ENCODE measurements around the gene LRRC52.
"Not testable (repeated sequence)": the region's sequence is repeated elsewhere in the genome, so short reads cannot be mapped to it uniquely, and the experiment has no call there.

Gene LRRC52

DNA sequence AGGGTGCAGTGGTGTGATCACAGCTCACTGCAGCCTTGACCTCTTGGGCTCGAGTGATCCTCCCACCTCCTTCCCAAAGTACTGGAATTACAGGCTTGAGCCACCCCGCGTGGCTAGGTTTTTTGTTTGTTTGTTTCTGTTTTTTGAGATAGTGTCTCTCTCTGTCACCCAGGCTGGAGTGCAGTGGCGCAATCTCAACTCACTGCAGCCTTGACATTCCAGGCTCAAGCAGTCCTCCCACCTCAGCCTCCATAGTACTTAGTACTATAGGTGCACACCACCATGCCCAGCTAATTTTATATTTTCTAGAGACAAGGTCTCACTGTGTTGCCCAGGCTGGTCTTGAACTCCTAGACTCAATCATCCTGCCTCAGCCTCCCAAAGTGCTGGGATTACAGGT, 47.6 kb downstream of the LRRC52 start:
- not testable (repeated sequence) for H3K36me3 Mint-ChIP-seq (ENCODE audit: low read depth); H3K9me3 Mint-ChIP-seq; H3K27ac Mint-ChIP-seq; H3K4me1 Mint-ChIP-seq (ENCODE audit: low read depth); H3K4me3 Mint-ChIP-seq
- peaks cover 73% of the 10 kb centered on the region for H3K27me3 Mint-ChIP-seq

DNA sequence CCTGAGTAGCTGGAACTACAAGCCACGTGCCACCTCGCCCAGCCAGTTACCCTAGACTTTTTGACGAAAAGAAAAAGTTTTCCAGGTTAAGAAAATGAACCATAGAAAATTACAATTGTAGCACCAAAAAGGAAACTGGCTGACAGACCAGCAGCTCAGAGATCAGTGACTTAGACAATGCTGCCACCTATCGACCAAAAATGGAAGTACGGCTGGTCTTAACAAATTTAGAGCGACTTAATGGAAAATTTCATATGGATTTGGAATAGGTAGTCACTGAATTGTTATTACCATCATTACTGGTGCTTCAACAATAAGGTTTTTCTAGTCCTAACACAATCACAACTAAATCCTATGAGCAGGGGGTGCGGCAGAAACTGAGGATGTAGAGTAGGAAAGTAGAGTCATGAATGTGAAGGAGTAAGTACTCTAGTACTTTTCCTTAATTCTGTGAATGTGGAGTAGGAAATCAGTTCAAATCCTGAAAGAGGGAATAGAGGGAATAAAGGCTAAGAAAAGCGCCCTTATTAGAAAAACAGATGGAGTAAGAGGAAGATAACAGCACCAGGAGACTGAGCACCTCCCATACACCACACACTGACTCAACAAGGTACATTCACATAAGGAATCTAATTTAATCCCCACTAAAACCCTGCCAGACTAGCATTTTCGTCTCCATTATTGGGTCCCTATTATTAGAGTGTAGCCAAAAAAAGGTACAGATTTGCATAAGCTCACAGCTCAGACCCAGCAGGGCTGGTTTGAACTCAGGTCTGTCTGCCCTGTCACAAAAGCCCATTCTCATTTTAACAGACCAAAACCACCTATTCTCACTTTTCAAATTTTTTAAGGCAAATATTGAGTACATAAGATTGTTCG, 49.4 kb downstream of the LRRC52 start:
- Mint-ChIP-seq H3K4me3 (no peak overlapping the region), H3K36me3 (ENCODE audit: low read depth) (no peaks in the 10 kb centered on the region), H3K27ac (no peak overlapping the region), H3K9me3 (no peaks in the 10 kb centered on the region), H3K27me3 (peaks cover 68% of the 10 kb centered on the region), H3K4me1 (ENCODE audit: low read depth) (peaks cover 18% of the 10 kb centered on the region)

DNA sequence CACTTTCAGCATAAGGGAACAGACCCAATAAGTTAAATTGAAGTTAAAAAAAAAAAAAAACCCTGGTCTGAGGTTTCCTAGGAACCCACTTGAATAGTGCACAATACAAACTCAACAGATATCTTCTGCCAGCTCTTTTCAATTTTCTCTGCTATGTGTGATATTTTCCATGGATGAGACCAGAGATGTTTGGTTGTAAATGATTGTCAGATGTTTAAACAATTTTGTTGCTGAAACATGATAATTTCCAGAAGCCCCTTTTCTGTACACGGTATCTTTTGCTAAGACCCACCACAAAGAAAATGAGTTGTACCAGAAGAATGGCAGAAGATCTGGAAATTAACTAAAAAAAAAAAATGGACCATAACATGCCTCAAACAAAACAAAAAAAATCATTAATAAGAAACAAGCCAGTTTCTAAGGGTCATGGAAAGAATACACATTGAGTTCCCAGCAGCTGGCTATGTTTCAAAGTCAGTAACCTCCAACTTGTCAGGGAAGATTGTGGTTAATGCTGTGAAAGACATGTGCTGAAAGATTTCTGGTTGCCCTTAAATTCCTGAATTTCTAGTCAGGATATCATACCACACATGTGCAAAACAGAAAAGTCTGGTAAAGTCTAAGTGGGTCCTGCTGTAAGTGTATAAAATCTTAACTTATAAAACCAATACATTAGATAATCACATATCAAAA, 51.6 kb downstream of the LRRC52 start:
- Mint-ChIP-seq H3K4me3 (no peak overlapping the region), H3K36me3 (ENCODE audit: low read depth) (no peaks in the 10 kb centered on the region), H3K4me1 (ENCODE audit: low read depth) (peaks cover 32% of the 10 kb centered on the region), H3K9me3 (no peaks in the 10 kb centered on the region), H3K27me3 (peaks cover 51% of the 10 kb centered on the region), H3K27ac (no peak overlapping the region)

DNA sequence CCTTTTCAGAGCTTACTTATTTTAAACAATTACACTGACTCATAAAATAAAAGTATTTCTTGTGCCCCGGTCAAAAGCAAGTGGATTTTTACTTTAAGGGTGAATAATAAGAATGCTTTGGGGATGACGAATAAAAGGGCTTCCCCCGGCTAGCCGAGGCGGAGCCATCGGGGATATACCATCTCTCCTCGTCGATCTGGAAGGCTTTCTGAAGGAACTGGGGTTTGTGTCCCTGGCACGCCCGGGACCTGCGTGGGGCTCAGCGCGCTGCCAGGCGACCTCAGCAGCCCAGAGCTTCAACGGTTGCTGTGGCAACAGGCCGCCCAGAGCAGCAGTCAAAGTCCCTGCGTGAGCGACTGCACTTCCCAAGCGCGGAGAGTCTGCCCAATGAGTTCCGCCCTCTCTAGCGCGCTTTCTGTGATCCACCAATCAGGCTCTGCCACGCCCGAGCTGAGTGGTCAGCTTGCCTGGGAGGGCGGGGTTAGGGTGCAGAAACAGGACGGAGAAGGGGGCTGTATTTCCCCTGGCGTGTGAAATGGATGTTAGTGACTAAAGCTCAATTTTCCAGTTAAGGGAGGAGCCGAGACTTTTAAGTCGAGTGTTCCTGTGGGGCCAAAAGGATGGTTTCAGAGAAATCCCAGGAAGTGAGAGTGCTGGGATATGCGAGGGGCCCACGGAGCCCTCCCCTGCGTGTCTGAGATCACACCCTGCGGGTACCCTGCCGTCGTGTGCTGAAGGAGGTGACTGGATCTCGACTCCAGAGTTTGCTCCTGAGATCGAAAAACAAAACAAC, 54.3 kb downstream of the LRRC52 start:
- Mint-ChIP-seq H3K27me3 (peaks cover 41% of the 10 kb centered on the region), H3K9me3 (no peaks in the 10 kb centered on the region), H3K4me3 (peak overlapping the region; percentile 89), H3K36me3 (ENCODE audit: low read depth) (no peaks in the 10 kb centered on the region), H3K27ac (peak overlapping the region; percentile 93), H3K4me1 (ENCODE audit: low read depth) (peaks cover 37% of the 10 kb centered on the region)

DNA sequence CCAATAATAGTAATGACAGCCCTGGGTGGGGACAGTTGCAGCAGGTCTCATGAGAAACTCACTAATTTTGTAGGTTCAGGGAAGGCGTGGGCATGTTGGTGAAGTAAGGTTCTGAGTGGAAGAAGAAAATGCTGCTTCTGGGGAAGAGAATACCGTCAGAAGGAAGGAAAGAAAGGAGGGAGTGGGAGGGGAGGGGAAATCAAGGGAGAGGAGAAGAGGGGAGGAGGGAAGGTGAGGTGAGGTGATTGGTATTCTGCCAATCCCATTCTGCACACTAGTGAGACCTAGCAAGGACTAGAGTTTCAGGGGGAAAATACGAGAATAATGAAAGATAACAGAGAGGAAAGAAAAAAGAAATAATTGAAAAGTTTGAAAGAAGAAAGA, 54.9 kb downstream of the LRRC52 start:
- peak overlapping the region; percentile 89 for H3K4me3 Mint-ChIP-seq
- H3K4me1 Mint-ChIP-seq (ENCODE audit: low read depth): peaks cover 37% of the 10 kb centered on the region
- H3K27ac Mint-ChIP-seq: peak overlapping the region; percentile 93
- H3K27me3 Mint-ChIP-seq: peaks cover 35% of the 10 kb centered on the region
- H3K9me3 Mint-ChIP-seq: no peaks in the 10 kb centered on the region
- no peaks in the 10 kb centered on the region for H3K36me3 Mint-ChIP-seq (ENCODE audit: low read depth)

DNA sequence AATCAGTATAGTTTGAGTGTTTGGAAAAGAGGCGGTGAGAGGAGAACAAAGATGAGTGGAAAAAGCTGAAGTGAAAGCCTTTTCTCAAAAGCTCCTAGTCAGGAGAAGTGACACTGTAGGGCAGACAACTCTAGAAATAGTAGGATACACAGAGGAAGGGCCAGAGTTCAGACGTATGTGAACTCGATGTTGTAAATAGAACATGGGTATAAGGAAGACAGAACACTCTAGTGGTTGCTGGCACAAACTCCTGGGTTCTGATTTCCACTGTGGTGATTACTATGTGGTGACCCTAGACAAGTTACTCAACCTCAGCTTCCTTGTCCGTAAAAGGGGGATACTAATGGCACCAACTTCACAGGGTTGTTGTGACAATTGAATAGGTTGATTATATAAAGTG, 57.0 kb downstream of the LRRC52 start:
- H3K27me3 Mint-ChIP-seq: peaks cover 17% of the 10 kb centered on the region
- peaks cover 34% of the 10 kb centered on the region for H3K4me1 Mint-ChIP-seq (ENCODE audit: low read depth)
- H3K9me3 Mint-ChIP-seq: no peaks in the 10 kb centered on the region
- H3K36me3 Mint-ChIP-seq (ENCODE audit: low read depth): no peaks in the 10 kb centered on the region
- no peak overlapping the region for H3K27ac Mint-ChIP-seq
- H3K4me3 Mint-ChIP-seq: no peak overlapping the region

DNA sequence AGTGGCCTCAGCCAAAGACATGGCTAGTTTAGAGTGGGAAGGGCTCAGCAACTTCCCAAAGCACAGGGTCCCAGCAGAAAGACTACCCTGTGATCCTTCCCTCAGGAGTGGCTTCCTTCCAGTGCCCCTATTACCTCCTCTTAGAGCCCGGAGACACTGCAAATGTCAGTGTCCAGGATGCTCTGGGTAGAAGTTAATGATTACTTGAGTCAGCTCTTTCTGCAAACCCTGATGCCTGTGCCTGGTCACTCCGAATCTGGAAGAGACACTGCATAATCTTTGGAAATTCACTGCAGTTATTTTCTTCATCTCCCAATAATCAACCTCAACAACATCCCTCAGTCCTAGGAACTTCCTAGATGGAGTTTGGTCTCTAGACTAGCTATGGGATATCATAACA, 60.0 kb downstream of the LRRC52 start:
- Mint-ChIP-seq H3K4me3 (no peak overlapping the region), H3K27ac (no peak overlapping the region), H3K27me3 (peaks cover 7% of the 10 kb centered on the region), H3K4me1 (ENCODE audit: low read depth) (peaks cover 13% of the 10 kb centered on the region), H3K36me3 (ENCODE audit: low read depth) (no peaks in the 10 kb centered on the region), H3K9me3 (no peaks in the 10 kb centered on the region)

DNA sequence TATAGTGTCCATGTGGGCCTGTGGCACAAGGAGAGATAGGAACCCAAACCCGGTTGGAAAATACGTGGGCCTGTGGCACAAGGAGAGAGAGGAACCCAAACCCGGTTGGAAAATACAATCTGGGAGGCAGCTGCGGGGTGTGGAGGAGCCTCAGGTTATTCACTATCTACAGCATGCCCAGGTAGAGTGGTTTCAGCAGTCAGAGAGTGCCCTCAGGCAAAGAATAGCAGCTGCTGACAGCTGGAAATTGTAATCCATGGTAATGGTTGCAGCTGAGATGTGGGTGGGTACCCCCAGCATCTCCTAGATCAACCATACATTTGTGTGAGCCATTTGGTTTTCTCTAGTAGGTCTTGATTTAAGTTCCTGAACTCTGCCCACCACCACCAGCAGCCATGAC, 61.4 kb downstream of the LRRC52 start:
- Mint-ChIP-seq H3K27ac (no peak overlapping the region), H3K9me3 (no peaks in the 10 kb centered on the region), H3K4me3 (no peak overlapping the region), H3K27me3 (peaks cover 7% of the 10 kb centered on the region), H3K36me3 (ENCODE audit: low read depth) (no peaks in the 10 kb centered on the region), H3K4me1 (ENCODE audit: low read depth) (peaks cover 6% of the 10 kb centered on the region)

DNA sequence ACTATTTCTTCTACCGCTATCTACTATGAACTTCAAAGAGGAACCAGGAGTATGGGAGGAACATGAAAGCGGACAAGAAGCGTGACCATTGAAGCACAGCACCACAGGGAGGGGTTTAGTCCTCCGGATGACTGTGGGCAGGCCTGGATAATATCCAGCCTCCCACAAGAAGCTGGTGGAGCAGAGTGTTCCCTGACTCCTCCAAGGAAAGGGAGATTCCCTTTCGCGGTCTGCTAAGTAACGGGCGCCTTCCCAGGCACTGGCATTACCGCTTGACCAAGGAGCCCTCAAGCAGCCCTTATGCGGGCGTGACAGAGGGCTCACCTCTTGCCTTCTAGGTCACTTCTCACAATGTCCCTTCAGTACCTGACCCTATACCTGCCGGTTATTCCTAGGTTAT, 62.9 kb downstream of the LRRC52 start:
- H3K27me3 Mint-ChIP-seq: peaks cover 13% of the 10 kb centered on the region
- not testable (repeated sequence) for H3K4me3 Mint-ChIP-seq; H3K4me1 Mint-ChIP-seq (ENCODE audit: low read depth); H3K9me3 Mint-ChIP-seq; H3K36me3 Mint-ChIP-seq (ENCODE audit: low read depth); H3K27ac Mint-ChIP-seq

DNA sequence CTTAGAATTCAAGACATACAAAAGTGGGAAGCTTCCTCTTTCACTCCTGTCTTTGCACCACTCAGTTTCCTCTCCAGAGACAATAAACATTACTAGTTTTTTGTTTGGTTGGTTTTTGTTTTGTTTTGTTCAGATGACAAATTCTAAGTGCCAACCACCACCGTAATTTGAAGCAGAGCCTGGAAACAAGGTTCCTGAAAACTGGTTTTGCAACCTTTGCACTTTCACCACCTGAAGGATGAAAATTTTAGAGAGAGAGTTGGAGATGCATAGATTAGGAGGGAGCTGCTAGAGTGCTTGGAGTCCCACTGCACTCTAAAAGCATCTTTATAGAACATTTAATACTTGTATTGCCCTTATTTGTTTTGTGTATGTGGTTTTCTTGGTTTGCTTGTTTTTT, 67.1 kb downstream of the LRRC52 start:
- peaks cover 36% of the 10 kb centered on the region for H3K27me3 Mint-ChIP-seq
- no peak overlapping the region for H3K4me3 Mint-ChIP-seq
- H3K9me3 Mint-ChIP-seq: peaks cover 11% of the 10 kb centered on the region
- H3K4me1 Mint-ChIP-seq (ENCODE audit: low read depth): no peaks in the 10 kb centered on the region
- H3K27ac Mint-ChIP-seq: no peak overlapping the region
- no peaks in the 10 kb centered on the region for H3K36me3 Mint-ChIP-seq (ENCODE audit: low read depth)

DNA sequence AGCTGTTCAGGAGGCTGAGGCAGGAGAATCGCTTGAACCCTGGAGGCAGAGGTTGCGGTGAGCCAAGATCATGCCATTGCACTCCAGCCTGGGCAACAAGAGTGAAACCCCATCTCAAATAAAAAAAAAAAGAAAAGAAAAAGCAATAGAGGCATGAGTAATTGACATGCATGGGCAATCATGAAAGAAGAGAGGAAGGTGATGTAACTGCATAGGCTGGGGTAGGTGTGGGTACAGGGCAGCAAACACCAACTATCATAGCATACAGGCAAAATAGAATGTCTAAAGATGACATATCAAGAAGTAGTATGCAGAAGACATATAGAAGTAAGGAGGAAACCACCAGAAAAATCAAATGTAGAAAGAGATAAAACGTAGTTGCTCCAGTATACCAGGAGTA, 68.3 kb downstream of the LRRC52 start:
- no peak overlapping the region for H3K27ac Mint-ChIP-seq
- no peaks in the 10 kb centered on the region for H3K36me3 Mint-ChIP-seq (ENCODE audit: low read depth)
- H3K4me3 Mint-ChIP-seq: no peak overlapping the region
- H3K27me3 Mint-ChIP-seq: peaks cover 36% of the 10 kb centered on the region
- peaks cover 11% of the 10 kb centered on the region for H3K9me3 Mint-ChIP-seq
- no peaks in the 10 kb centered on the region for H3K4me1 Mint-ChIP-seq (ENCODE audit: low read depth)

All from stimulated activated naive CD8-positive, alpha-beta T cell treated with anti-CD3 and anti-CD28 coated beads, Interleukin-15, Interleukin-2, amounts not matched to agents 100 ng/mL and 50 ng/mL, for 24 hours (primary cell).